RWPE1 (cell line): ENCODE measurements around the gene RNF4.
A peak's percentile ranks its signal among the peaks of the same experiment; 100 is the strongest.

ENCODE experiments used
- CTCF ChIA-PET: fragments of 350-600 bp; sonication (Branson Sonifier 250); formaldehyde crosslinking; extraction: SDS; loops from one replicate; lab custom pipeline; 2021; lab: Yijun Ruan, JAX
- POLR2A ChIA-PET: fragments of 400-600 bp; formaldehyde crosslinking; extraction: SDS; loops from one replicate; lab custom pipeline; 2020; ENCODE audit warnings: antibody characterized with exemption; ENCODE audit not compliant: low non-redundant PET; lab: Yijun Ruan, JAX
- DNase-seq: peaks from one replicate; pipeline ENCODE4 v3.0.0; 2012; ENCODE audit warnings: low spot score
- H3K27ac ChIP-seq: fragments of 450-650 bp; 2 replicates; pipeline ENCODE4 v1.5.1; 2017
- TF ChIP-seq, protein P1 (sequence below): fragments of 450-650 bp; conservative IDR thresholded peaks from 2 replicates; pipeline ENCODE4 v1.5.1; 2017; ENCODE audit warnings: low read depth, mild to moderate bottlenecking

RNF4 gene, protein sequence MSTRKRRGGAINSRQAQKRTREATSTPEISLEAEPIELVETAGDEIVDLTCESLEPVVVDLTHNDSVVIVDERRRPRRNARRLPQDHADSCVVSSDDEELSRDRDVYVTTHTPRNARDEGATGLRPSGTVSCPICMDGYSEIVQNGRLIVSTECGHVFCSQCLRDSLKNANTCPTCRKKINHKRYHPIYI

DNA sequence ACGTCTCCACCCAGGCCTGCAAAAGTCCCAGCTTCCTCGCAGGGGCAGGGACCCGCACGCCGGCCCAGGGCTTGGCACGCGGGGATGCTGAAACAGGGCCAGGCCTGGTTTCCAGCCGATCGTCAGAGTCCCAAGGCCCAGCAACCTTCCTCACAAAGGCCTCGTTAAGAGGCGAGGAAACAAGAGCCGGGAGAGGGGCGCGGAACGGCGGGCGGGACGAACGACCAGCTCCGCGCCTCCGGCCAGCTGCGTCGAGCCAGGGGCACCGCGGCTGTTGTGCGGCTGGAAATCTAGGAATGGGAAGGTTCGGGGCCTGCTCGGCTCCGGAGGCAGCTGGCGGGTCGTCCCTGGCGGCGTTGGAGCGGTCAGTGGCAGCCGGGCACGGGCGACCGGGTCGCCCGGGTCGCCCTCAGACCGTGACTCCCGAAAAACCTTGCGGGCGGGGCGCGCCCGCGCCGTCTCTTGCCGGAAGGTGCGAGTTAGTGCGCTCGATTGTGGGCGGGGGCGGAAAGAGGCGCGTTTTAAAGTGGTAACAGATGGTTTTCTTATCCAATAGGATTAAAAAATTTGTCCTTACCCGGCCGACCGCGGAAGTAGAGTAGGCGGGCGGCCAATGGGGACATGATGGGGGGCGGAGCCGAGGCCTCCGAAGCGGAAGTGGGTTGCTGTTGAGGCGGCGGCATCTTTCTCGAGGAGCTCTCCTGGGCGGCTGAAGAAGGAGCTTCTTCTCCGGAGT, at the start of gene RNF4:
RNF4 (plus strand) TSS at position 651 of the 736 bp plus-strand sequence. CDS start 21,388 bp downstream, outside the sequence.
- TF ChIP-seq, protein P1, sequence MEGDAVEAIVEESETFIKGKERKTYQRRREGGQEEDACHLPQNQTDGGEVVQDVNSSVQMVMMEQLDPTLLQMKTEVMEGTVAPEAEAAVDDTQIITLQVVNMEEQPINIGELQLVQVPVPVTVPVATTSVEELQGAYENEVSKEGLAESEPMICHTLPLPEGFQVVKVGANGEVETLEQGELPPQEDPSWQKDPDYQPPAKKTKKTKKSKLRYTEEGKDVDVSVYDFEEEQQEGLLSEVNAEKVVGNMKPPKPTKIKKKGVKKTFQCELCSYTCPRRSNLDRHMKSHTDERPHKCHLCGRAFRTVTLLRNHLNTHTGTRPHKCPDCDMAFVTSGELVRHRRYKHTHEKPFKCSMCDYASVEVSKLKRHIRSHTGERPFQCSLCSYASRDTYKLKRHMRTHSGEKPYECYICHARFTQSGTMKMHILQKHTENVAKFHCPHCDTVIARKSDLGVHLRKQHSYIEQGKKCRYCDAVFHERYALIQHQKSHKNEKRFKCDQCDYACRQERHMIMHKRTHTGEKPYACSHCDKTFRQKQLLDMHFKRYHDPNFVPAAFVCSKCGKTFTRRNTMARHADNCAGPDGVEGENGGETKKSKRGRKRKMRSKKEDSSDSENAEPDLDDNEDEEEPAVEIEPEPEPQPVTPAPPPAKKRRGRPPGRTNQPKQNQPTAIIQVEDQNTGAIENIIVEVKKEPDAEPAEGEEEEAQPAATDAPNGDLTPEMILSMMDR: no peak
- DNase-seq: peak; percentile 95
- POLR2A ChIA-PET: no interaction called here
- CTCF ChIA-PET: no interaction called here
- H3K27ac ChIP-seq: peak within 1 kb of the TSS; percentile 90

DNA sequence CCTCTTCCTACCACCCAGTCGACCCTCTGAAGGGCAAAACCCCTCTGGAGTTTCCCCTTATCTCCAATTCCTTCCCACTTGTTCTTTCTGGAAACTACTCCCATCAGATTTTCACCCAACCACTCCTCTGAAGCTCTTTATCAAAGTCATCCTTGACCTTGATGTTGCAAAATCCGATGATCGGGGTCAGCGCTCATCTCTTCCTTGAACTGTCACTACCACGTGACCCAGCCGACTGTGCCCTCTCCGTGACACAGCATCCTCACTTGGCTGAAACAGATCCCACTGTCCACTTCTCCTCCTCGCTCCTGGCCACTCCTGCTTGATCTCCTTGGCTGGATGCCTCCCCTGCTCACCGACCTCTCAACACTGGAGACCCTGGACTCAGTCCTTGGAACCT, 49.1 kb upstream of the RNF4 start:
- no peak overlapping the region for H3K27ac ChIP-seq
- POLR2A ChIA-PET: no interaction called here
- no peak for DNase-seq
- CTCF ChIA-PET: no interaction called here
- TF ChIP-seq, protein P1: no peak

DNA sequence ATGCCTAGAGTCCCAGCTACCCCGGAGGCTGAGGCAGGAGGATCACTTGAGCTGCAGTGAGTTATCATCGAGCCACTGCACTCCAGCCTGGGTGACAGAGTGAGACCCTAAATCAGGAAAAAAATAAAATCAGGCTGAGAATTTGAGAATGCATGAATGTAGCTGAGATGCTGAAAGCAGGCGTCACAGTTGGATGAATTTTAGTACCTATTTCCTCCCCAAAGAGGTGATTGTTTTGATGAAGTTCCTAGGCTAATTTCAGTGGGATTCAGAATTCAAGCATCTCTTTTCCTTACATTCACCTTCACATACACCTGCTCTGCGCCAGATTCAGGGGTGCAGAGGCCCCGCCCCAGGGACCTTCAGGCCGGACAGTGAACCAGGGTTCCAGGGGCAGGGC, 47.0 kb upstream of the RNF4 start:
- H3K27ac ChIP-seq: no peak overlapping the region
- DNase-seq: no peak
- TF ChIP-seq, protein P1: no peak
- POLR2A ChIA-PET: no interaction called here
- CTCF ChIA-PET: no interaction called here

DNA sequence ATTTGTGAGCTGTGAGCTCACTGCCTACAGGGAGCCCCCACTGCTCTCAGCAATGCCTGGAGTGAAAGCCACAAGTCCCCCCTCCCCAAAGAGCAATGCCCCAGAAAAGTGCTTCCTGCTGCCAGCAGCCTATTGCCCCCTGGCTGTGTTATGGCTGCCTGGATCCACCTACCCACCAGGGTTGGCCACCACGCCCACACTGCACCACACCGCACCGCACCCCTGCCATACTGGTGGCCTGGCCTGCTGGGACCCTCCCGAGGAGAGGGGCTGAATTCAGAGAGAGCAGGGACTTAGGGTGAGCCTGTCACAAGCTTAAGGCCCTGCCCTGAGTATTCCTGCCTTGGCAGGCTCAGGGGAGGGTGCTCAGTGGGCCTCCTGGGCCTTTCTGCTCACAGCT, 45.8 kb upstream of the RNF4 start:
- TF ChIP-seq, protein P1: no peak
- ChIA-PET CTCF (no interaction called here), POLR2A (no interaction called here)
- no peak overlapping the region for H3K27ac ChIP-seq
- DNase-seq: no peak

GRCh38 chr4:2423695-2424094, 45.2 kb upstream of the RNF4 start:
- ChIA-PET CTCF (no interaction called here), POLR2A (no interaction called here)
- H3K27ac ChIP-seq: no peak overlapping the region
- TF ChIP-seq, protein P1: no peak
- no peak for DNase-seq

DNA sequence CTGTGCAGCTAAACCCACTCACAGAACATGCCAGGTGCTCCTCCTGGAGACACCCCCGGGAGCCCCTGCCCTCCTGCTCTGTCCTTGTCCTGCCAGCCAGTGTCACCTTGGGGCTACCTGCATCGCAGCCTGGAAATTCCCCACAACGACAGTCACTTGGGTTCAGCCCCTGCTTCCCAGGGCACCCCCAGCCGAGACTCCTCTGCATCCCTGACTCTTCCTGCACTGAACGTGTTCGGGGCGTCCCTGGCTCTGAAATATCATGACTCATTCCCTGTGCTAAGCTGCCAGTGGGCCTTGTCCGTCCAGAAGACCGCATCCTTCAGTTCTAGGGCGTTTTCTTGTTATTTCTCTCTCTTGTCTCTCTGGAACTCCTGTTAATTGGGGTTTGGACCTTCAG, 44.3 kb upstream of the RNF4 start:
- ChIA-PET POLR2A (no interaction called here), CTCF (no interaction called here)
- no peak overlapping the region for H3K27ac ChIP-seq
- DNase-seq: no peak
- TF ChIP-seq, protein P1: no peak
